Right atrium auricular region (tissue), 2 donors: ENCODE data around the gene CD93. TPM values are rescaled to one million over a fixed set of nuclear protein-coding genes. Genes with fewer than 3 reads are reported as not detected.

ENCODE experiments used
- DNase-seq: peaks from one replicate; pipeline ENCODE4 v3.0.0-alpha.2; 2019; ENCODE audit warnings: low spot score
- H3K27ac ChIP-seq, 2 donors: fragments of 200-600 bp; sonication (generic); 1 replicate in 1 of 2; 2 replicates in 1 of 2; pipeline ENCODE4 v1.5.1; 2016 to 2019
- H3K27me3 ChIP-seq, 2 donors: fragments of 200-600 bp; sonication (generic); one replicate each; pipeline versions ENCODE4 v1.5.1 to v1.6.0; 2017 to 2019
- H3K36me3 ChIP-seq: fragments of 200-600 bp; sonication (generic); one replicate; pipeline ENCODE4 v1.5.1; 2016
- H3K4me1 ChIP-seq, 2 donors: fragments of 200-600 bp; sonication (generic); one replicate each; pipeline versions ENCODE4 v1.5.1 to v1.6.0; 2017 to 2019
- H3K4me3 ChIP-seq, 2 donors: fragments of 200-600 bp; sonication (generic); 1 replicate in 1 of 2; 2 replicates in 1 of 2; pipeline ENCODE4 v1.5.1; 2017 to 2019; ENCODE audit warnings: mild to moderate bottlenecking in 1 of 2, moderate library complexity in 1 of 2
- H3K9me3 ChIP-seq, 2 donors: fragments of 200-600 bp; sonication (generic); one replicate each; pipeline ENCODE4 v1.5.1; 2019
- CTCF ChIP-seq, 2 donors: fragments of 200-600 bp; sonication (generic); IDR thresholded peaks; one replicate each; pipeline ENCODE4 v1.5.1; 2019; ENCODE audit warnings: antibody characterized with exemption in 2 of 2
- total RNA-seq, 2 donors: library from RNA; depleted of rRNA; stranded (reverse); fragments of >200 nt; gene quantifications; one replicate each; pipeline ENCODE4 v1.1.0, GENCODE V29; 2016

Gene CD93
- total RNA-seq, 2 donors from 2014 or later: 35.7 to 51.6 TPM

GRCh38 chr20:23108871-23109270, 22.7 kb upstream of the CD93 start:
- Histone ChIP-seq H3K27ac (no peak overlapping the region), H3K36me3 (no peaks in the 10 kb centered on the region), H3K9me3 (no peaks in the 10 kb centered on the region), H3K27me3 (no peaks in the 10 kb centered on the region), H3K4me3 (no peak overlapping the region), H3K4me1 (peaks cover 0 to 14% of the 10 kb centered on the region in 2 donors)
- TF ChIP-seq CTCF (IDR thresholded peaks at IDR 0.05): no peak
- no peak for DNase-seq

GRCh38 chr20:23107466-23107865, 21.3 kb upstream of the CD93 start:
- no peak overlapping the region for H3K4me3 ChIP-seq
- H3K27me3 ChIP-seq: no peaks in the 10 kb centered on the region
- TF ChIP-seq CTCF (IDR thresholded peaks at IDR 0.05): no peak
- peaks cover 0 to 24% of the 10 kb centered on the region in 2 donors for H3K4me1 ChIP-seq
- peak overlapping the region in 1 of 2 donors; percentile 64 for H3K27ac ChIP-seq
- no peaks in the 10 kb centered on the region for H3K9me3 ChIP-seq
- H3K36me3 ChIP-seq: no peaks in the 10 kb centered on the region
- DNase-seq: no peak

GRCh38 chr20:23106271-23106851, 20.2 kb upstream of the CD93 start:
- H3K4me3 ChIP-seq: no peak overlapping the region
- H3K27me3 ChIP-seq: no peaks in the 10 kb centered on the region
- peaks cover 0 to 28% of the 10 kb centered on the region in 2 donors for H3K4me1 ChIP-seq
- no peaks in the 10 kb centered on the region for H3K9me3 ChIP-seq
- peak overlapping the region; percentile 60 to 72 for H3K27ac ChIP-seq
- H3K36me3 ChIP-seq: no peaks in the 10 kb centered on the region
- no peak for DNase-seq
- no peak for TF ChIP-seq CTCF (IDR thresholded peaks at IDR 0.05)

- DNase-seq: no peak
- Histone ChIP-seq H3K36me3 (no peaks in the 10 kb centered on the region), H3K4me3 (no peak overlapping the region), H3K9me3 (no peaks in the 10 kb centered on the region), H3K27me3 (no peaks in the 10 kb centered on the region), H3K4me1 (peaks cover 0 to 28% of the 10 kb centered on the region in 2 donors), H3K27ac (peak overlapping the region in 1 of 2 donors; percentile 72)
- TF ChIP-seq CTCF (IDR thresholded peaks at IDR 0.05): no peak
Measured at GRCh38 chr20:23105193-23105592, 19.1 kb upstream of the CD93 start.

- no peaks in the 10 kb centered on the region for H3K9me3 ChIP-seq
- H3K4me1 ChIP-seq: peaks cover 0 to 28% of the 10 kb centered on the region in 2 donors
- no peak overlapping the region for H3K4me3 ChIP-seq
- no peaks in the 10 kb centered on the region for H3K27me3 ChIP-seq
- DNase-seq: no peak
- no peak for TF ChIP-seq CTCF (IDR thresholded peaks at IDR 0.05)
- H3K36me3 ChIP-seq: no peaks in the 10 kb centered on the region
- peak overlapping the region; percentile 52 to 72 for H3K27ac ChIP-seq
Measured at GRCh38 chr20:23103284-23104018, 17.3 kb upstream of the CD93 start.
